Loucy (cell line): ENCODE data around the gene MOB1B.

Source experiments
- EZH2phosphoT487 ChIP-seq: fragments of 200-600 bp; IDR thresholded peaks from 2 replicates; pipeline ENCODE4 v1.6.1; 2018; ENCODE audit warnings: antibody characterized with exemption, mild to moderate bottlenecking, moderate library complexity, borderline replicate concordance
- TF ChIP-seq, protein P1 (sequence below): fragments of 200-600 bp; sonication (generic); conservative IDR thresholded peaks from 2 replicates; pipeline ENCODE4 v1.5.1; 2014; ENCODE audit warnings: mild to moderate bottlenecking, antibody characterized with exemption, low read length

DNA sequence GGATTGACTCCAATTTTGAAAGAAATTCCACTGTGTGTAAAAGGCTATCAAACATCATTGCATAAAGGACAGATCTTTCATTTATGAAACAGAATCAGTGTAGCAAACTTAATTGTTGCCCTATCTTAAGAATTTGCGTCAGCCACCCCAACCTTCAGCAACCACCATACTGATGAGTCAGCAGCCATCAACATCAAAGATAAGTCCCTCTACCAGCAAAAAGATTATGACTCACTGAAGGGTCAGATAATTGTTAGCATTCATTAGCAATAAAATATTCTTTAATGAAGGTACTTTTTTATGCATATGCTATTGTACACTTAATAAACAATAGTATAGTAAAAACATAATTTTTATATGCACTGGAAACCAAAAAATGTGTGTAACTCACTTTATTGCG is 46.7 kb upstream of the MOB1B start:
- TF ChIP-seq, protein P1, sequence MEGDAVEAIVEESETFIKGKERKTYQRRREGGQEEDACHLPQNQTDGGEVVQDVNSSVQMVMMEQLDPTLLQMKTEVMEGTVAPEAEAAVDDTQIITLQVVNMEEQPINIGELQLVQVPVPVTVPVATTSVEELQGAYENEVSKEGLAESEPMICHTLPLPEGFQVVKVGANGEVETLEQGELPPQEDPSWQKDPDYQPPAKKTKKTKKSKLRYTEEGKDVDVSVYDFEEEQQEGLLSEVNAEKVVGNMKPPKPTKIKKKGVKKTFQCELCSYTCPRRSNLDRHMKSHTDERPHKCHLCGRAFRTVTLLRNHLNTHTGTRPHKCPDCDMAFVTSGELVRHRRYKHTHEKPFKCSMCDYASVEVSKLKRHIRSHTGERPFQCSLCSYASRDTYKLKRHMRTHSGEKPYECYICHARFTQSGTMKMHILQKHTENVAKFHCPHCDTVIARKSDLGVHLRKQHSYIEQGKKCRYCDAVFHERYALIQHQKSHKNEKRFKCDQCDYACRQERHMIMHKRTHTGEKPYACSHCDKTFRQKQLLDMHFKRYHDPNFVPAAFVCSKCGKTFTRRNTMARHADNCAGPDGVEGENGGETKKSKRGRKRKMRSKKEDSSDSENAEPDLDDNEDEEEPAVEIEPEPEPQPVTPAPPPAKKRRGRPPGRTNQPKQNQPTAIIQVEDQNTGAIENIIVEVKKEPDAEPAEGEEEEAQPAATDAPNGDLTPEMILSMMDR: no peak
- no peak for TF ChIP-seq EZH2phosphoT487
